LoVo (cell line): Measurements from ENCODE around the gene CFAP73.

Experiments
- DNase-seq: peaks from one replicate; pipeline ENCODE4 v3.0.0-alpha.2; 2016; ENCODE audit warnings: low spot score

CFAP73 gene

DNA sequence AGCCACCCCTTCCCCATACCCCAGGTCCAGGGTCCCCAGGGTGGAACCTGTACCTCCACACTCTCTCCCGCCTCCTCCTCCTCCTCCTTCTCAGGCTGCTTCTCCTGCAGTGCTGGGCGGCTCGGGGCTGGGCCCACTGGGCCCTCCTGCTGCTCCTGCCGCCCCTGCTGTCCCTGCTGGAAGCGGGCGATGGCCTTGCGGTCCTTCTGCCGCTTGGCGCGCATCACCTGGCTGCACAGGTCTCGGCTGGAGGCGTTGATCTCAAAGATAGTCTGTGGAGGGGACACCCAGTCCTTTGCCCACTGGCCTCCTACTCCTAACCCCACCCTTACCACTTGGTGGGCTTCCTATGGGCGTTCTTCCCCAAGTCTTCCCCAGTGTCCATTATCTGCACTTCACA lies 14.5 kb downstream of the CFAP73 start:
- DNase-seq = no peak

DNA sequence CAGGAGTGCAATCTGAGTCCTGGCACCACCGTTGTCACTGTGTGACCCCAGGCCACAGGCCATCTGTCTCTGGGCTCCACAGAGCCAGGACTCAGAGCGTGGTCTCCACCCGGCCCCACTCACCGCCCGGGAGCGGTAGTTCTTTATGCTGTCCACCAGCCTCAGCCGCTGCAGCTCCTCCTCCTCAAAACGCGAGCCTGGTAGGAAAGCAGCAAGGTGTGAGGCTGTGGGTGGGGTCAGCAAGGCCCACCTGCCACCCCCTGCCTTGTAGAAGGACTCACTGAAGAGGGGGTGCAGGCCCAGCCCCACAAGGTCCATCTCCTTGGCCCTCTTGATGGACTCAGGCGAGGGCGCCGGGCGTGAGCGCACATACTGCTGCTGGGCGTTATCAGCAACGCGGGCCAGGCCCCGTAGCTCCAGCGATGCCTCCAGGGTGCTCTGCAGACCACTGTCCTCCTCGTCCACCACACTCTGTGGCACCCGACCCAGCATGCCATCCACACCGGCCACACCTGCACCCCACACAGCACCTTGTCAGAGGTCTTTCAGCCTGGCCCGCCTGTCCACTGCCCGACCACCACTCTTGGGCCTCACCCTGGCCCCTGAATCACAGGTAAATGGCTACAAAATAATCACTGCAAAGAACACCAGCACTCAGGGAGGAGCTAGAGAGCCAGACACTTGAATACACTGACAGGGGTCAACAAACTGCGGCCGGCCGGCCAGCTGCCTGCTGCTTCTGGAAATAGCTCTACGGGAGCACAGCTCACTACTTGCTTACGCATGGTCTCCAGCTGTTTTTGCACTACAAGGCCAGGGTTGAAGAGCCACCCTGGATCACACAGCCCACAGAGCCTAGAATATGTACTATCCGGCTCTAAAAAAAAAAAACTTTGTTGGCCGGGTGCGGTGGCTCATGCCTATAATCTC lies 16.3 kb downstream of the CFAP73 start:
- no peak for DNase-seq

DNA sequence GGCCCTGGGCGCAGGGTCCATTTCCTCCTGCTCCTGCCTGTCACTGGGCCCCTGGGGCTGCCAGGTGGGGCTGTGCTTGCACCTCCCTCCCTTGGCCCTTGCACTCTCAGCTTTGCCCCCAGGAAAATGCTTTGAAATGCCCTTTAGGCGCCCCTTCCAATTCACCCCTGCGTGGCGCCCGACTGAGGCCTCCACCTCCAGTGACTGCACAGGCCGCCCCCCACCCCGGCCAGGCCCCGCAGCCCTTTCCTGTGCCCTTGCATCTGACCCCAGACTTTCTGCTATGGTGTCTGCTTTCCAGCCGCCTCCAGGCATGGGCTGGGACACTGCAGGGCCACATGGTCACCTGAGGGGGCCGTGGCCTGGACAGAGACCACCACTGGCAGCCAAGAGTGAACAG lies 18.3 kb downstream of the CFAP73 start:
- no peak for DNase-seq

DNA sequence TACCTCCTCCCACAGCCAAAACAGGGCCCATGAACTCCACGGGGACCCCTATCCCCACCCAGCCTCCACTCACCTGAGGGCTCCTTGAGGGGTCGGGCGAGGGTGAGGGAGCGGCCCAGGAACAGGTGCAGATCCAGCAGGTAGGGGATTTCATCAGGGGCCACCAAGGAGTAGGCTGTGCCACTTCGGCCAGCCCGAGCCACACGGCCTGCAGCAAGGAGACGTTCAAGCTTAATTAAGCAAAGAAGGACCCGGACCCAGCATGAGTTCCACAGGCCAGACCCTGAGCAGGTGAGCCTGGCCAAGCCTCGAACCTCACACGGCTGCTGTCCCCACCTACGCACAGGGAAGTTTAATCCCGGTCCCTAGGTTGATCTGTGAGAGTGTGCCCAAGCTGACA lies 20.2 kb downstream of the CFAP73 start:
- DNase-seq = no peak

DNA sequence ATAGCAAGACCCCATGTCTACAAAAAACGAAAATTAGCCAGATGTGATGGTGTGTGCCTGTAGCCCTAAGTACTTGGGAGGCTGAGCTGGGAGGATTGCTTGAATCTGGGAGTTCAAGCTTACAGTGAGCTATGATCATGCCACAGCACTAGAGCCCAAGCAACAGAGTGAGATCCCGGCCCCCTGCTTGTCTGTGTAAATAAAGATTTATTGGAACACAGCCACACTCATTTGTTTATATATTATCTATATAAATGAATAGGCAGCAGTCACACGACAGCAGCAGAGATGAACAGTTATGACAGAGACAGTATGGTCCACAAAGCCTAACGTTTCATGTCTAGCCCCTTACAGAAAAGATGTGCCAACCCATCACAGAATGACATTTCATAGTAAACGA lies 20.9 kb downstream of the CFAP73 start:
- DNase-seq = no peak

DNA sequence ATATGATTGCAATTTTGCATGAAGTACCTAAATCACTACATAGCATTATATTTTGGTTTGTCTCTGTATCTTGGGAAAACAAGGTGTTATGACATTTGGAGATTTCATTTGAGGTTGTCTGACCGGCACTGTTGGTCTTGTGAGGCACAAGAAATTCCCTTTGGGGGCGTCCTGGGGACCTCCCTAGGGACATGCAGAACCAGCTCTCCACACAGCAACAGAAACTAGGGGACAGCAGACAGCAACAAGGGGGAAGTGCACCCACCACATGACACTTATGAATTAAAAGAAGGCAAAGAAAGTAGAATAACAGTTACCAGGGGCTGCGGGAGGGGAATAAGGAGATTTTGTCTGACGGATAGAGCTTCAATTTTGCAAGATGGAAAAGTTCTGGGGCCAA lies 21.4 kb downstream of the CFAP73 start:
- no peak for DNase-seq

DNA sequence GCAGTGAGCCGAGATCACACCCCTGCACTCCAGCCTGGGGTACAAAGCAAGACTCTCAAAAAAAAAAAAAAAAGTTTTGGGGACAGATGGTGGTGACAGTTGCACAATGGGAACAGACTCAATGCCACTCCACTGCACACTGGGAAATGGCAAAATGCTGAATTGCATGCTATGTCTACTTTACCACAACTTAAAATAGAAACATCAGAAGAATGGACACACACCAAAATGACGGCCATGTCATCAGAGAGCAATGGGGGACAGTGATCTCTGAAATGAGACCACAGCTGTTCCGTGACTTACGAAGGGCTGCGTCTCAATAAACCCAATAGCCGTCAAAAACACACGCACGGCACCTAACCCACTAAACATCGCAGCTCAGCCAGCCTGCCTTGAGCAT lies 22.0 kb downstream of the CFAP73 start:
- DNase-seq = no peak

DNA sequence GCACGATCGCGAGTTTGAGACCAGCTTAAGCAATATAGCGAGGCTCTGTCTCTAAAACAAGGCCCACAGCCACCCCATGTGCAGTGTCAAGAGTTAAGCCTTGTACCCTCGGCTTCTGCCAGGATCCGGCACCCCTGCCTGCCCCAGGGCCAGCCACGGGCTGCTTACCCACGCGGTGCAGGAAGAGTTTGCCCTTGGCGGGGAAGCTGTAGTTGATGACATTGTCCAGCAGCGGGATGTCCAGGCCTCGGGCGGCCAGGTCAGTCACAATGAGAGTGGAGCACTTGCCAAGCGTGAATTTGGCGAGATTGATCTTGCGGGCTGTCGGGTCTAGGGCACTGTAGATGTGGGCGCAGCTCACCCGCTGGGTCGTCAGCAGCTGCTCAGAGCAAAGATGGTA lies 22.7 kb downstream of the CFAP73 start:
- DNase-seq = no peak

DNA sequence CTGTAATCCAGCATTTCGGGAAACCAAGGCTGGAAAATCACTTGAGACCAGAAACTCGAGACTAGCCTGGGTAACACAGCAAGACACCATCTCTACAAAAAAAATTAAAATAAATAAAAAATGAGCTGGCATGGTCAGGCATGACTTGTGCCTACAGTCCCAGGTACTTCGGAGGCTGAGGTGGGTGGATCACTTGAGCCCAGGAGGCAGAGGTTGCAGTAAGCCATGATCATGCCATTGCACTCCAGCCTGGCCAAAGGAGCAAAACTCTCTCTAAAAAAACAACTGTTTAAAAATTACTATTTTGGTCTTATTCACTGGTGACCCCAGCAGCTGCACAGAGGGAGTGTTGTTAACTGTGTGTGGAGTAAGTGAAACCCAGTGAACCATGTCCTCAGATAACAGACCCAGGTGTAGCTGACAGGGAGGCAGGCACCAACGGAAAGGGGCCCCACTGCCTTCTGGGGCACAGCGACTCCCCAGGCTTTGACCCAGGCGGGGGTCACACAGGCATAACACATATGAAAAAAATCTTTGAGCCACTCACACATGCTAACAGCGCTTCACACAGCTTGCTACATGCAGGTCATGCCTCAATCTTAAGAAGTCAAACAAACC lies 23.7 kb downstream of the CFAP73 start:
- no peak for DNase-seq

DNA sequence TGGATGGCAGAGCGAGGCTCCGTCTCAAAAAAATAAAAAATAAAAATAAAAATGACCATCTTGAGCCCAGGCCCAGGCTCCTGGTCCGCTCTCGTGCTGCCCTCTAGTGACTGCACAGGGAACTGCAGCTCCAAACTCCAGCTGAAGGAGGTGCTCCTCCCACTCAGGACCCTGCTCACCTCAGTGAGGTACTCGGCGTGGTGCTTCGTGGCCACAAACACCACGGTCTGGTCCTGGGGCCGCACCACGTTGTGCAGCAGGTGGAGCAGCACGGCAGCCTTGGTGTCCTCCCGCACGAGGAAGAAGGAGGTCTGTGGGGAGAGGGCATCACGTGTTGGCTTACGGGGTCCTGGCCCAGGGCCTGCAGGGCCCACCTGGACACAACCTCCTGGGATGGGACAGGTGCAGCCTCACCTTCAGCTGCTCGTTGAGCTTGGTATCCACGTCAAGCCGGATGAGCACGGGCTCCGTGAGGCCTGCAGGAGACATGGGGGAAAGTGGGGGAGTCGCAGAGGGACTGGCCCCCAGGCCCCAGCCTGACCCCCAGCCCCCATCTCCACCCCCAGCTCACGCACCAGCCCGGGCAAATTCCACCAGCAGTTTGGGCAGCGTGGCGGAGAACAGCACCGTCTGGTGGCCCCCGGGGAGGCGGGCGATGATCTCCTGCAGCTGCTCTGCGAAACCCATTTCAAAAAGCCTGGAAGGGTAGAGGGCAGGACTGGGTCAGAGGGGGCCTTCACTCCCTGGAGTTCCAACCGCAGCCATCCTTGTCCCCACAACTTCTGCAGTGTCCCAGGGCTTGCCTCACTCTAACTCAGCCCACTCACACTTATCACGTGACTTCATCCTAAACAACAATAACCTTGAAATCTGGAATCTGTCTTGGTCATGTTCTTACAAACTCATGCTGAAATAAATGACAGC lies 25.2 kb downstream of the CFAP73 start:
- peak; percentile 59 for DNase-seq

DNA sequence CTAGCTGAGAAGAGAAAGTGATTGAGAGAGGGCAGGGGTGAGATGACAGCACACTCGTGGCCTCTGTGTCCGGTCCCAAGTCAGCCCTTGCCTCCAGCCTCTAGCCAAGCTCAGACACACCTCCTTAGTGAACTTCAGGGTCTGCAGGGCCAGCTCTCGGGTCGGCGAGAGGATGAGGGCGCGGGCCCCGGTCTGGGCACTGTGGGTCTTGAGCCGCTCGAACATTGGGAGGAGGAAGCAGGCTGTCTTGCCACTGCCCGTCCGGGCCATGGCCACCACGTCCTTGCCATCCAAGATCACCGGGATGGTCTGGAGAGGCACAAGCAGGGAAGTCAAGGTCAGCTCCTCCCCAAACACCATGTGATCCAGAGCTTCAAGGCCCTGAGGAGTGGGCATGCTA lies 29.5 kb downstream of the CFAP73 start:
- no peak for DNase-seq

DNA sequence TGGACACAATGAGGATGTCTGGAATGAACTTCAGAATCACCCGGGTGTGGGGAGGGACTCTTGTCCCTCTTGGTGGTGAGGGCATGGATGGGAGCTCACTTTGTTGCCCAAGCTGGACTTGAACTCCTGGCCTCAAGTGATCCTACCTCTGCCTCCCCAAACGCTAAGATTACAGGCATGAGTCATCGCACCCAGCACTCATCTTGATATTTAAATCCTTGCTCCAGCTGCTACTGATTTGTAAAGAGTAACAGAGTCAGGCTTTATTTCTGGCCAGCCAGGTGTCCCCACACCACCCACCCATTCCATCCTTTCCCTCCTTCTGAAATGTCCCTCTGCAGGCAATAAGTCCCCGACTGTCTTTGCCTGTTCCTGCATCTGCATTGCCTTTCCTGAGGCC lies 30.8 kb downstream of the CFAP73 start:
- DNase-seq = no peak

DNA sequence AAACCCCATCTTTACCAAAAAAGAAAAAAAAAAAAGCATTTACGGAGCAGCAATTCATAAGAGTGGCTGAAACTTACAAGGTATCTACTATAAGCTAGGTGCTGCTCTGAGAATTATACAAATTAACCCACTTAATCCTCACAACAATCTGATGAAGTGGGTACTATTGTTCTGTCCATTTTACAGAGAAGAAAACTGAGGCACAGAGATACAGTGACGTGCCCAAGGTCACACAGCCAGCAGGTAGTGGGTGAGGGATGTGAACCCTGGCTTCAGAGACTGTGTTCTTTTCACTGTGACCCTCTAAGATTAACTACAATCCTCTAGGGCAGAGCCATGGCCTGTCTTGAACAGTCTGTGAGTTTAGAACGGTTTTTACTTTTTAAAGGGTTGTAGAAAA lies 32.5 kb downstream of the CFAP73 start:
- no peak for DNase-seq

DNA sequence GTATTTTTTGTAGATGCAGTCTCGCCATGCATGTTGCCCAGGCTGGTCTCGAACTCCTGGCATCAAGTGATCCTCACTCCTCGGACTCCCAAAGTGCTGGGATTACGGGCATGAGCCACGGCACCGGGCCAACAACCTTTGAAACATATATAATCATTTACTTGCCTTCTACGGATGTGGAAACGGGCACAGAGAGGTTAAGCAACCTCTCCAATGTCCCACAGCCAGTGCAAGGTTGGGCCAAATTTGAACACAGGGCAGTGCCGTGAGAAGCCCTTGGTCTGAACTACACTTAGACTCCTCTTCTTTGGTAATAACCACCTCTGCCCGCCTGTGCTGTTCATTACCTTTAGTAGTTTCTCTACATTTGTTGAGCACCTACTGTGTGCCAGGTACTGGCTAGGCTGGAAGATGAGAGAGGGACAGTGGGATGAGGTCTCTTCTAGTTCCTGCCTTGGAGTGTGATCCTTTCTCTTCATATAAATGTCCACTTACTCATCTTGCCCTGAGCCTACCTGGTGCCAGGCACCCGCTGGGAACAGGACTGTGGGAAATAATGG lies 33.6 kb downstream of the CFAP73 start:
- no peak for DNase-seq

DNA sequence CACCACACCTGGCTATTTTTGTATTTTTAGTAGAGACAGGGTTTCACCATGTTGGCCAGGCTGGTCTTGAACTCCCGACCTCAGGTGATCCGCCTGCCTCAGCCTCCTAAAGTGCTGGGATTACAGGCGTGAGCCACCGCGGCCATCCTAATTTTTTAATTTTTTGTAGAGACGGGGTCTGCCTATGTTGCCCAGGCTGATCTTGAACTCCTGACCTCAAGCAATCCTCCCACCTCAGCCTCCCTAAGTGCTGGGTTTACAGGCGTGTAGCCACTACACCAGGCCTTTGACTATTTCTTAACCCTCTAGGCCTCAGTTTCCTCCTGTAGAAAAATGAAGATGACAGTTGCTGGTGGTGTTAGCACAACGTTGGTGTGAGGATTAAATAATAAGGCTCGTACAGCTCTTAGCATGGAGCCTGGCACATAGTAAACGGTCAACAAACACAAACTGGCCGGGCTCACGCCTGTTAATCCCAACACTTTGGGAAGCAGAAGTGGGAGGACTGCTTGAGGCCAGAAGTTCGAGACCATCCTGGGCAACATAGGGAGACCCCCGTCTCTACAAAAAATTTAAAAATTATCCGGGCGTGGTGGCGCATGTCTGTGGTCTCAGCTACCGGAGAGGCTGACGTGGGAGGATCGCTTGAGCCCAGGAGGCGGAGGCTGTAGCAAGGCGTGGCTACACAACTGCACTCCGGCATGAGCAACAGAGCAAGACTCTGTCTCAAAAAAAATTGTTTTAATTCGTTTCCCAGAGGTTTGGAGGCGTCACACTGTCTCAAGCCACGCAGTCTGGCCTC lies 34.8 kb downstream of the CFAP73 start:
- no peak for DNase-seq

DNA sequence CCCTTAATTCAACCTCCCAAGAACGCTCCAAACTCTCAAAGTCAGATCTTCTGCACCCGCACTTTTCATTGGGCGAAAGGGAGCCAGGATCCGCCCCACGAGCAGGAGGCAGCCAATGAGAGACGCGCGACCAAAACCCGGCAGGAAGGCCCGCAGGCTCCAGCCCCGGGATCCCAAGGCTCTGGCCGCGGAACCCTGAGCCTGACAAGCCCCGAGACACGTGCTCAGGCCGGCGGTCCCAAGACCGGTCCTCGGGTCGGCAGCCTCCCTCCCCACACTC lies 35.3 kb downstream of the CFAP73 start:
- peak; percentile 96 for DNase-seq

DNA sequence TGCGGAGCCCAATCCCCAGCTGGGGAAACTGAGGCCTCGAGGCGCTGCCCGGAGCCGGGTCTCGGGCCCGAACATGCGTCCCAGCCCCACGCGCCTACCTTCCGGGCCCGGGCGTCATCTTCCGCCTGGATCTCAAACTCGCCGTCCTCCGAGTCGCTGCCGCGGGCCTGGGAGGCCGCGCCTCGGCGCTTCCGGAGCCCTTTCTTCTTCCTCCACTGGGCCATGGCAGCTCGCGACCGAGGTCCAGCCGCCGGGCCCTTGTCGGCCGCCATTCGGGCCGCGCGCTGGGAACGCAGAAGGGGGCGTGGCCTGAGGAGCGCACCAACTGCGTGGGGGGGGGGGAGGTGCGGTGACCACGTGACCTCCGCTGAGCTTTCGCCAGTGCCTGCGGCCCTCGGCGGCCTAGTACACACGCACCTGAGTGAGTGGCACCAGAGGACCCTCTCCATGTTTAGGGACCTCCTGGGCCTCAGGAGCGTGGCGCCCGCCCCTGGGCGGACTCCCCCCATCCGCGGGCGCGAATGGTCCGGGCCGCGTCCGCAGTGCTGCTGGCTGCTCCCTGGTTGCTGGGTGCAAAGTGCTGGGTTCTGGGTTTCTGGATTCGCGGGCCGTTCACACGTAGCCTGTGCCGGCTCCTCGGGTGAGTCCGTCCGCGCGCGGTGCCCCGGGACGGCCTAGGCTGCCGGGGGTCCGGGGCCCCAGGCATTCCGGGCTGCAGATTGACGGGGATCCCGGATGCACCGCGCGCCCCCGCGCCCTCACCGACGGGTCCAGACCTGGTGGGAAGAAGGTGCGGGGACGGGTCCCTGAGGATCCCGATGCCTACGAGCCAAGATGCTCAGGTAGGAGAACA lies 35.9 kb downstream of the CFAP73 start, which contains the start of the genes DDX54 and RITA1:
Gene DDX54, minus strand, starts transcription at position 299 of the 853 bp plus-strand sequence. Its CDS starts 27 bp downstream, at position 272.
Gene RITA1, plus strand, starts transcription at position 542 of the 853 bp plus-strand sequence. CDS start 1,026 bp downstream, outside the sequence.
- DNase-seq = peak; percentile 94

DNA sequence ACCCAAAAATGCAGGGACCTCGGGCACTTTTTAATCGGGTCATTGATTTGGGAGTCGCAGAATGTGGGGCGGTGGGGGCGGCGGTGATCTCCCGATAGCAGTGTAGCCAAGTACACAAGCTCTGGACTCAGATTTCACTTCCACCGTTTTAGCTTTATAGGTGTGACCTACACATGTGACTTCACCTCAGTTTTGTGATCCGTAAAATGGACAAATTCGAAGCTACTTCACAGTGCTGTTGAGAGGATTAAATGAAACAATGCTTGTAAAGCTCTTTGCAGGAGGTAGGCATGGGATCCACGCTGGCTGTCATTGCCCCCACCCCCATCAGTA lies 36.5 kb downstream of the CFAP73 start:
- DNase-seq = peak; percentile 25

DNA sequence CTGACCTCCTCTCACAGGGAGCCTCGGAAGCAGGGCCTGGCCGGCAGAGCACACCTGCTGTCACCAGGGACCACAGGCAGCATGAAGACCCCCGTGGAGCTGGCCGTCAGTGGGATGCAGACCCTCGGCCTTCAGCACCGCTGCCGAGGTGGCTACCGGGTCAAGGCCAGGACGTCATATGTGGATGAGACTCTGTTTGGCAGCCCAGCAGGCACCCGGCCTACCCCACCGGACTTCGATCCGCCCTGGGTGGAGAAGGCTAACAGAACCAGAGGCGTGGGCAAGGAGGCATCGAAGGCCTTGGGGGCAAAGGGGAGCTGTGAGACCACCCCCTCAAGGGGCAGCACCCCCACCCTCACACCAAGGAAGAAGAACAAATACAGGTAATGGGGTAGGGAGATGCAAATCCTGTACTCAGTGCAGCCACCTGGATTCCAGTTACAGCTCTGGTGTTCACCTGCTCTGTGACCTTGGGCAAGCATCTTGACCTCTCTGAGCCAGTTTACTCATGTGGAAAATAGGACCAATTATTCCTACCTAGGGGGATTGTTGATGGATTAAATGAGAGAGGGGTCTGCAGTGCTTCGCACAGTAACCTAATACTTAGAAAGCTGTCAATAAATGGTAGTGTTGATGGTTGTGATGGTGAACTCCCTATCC lies 37.3 kb downstream of the CFAP73 start:
- no peak for DNase-seq

DNA sequence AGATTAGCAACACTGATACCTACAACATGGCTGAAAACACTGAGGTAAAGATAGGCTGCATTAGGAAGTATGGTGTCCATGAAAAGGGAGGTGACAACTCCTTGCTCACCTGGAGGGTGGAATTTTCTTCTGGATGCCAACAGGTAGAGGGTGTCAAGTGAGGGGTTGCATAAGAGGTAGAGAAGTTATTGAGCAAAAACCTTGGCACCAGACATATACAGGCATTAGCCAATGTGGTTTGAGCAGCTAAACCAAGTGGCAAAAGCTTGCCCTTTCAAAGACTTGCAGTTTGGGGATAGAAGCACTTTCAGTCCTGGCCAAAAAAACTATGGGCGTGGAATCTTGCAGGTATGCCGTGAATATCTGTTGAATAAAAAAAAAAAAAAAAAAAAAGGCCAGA lies 39.8 kb downstream of the CFAP73 start:
- DNase-seq = no peak
